ENCODE data around the gene FLT1. TPM values are rescaled to one million over a fixed set of nuclear protein-coding genes. Genes with fewer than 3 reads are reported as not detected.

Gene FLT1
- polyA plus RNA-seq, 2 donors, result 1.2 to 2.1 TPM

- peaks cover 0 to 2% of the 10 kb centered on the region in 2 donors for H3K27me3 ChIP-seq (ENCODE audit: control insufficient read depth in 1 of 2, insufficient read depth in 2 of 2, low read length in 2 of 2)
- WGBS, 2 donors, result 6 to 28% methylated on average over 1 of the region's 1 CpG
- H3K36me3 ChIP-seq (ENCODE audit: control insufficient read depth in 2 of 2, insufficient read depth in 2 of 2, low read length in 1 of 2), result no peaks in the 10 kb centered on the region
- H3K4me3 ChIP-seq (ENCODE audit: low read depth in 1 of 2, low read length in 2 of 2), result no peak overlapping the region
- H3K9me3 ChIP-seq (ENCODE audit: control insufficient read depth in 2 of 2, insufficient read depth in 1 of 2, low read depth in 1 of 2, low read length in 1 of 2), result no peaks in the 10 kb centered on the region
- H3K4me1 ChIP-seq (ENCODE audit: control insufficient read depth in 2 of 2, insufficient read depth in 2 of 2, low read length in 1 of 2), result no peaks in the 10 kb centered on the region
- H3K27ac ChIP-seq (ENCODE audit: low read depth in 2 of 2, low read length in 1 of 2), result no peak overlapping the region
Measured at GRCh38 chr13:28425793-28426192, 69.1 kb downstream of the FLT1 start.

GRCh38 chr13:28424541-28424940, 70.4 kb downstream of the FLT1 start:
- WGBS, 2 donors, result 91% methylated on average over 4 of the region's 4 CpGs
- Histone ChIP-seq H3K27me3 (ENCODE audit: control insufficient read depth in 1 of 2, insufficient read depth in 2 of 2, low read length in 2 of 2) (no peaks in the 10 kb centered on the region), H3K36me3 (ENCODE audit: control insufficient read depth in 2 of 2, insufficient read depth in 2 of 2, low read length in 1 of 2) (no peaks in the 10 kb centered on the region)

GRCh38 chr13:28423010-28423409, 71.9 kb downstream of the FLT1 start:
- H3K27ac ChIP-seq (ENCODE audit: low read depth in 2 of 2, low read length in 1 of 2), result no peak overlapping the region
- H3K27me3 ChIP-seq (ENCODE audit: control insufficient read depth in 1 of 2, insufficient read depth in 2 of 2, low read length in 2 of 2), result no peaks in the 10 kb centered on the region
- no peaks in the 10 kb centered on the region for H3K9me3 ChIP-seq (ENCODE audit: control insufficient read depth in 2 of 2, insufficient read depth in 1 of 2, low read depth in 1 of 2, low read length in 1 of 2)
- no peak overlapping the region for H3K4me3 ChIP-seq (ENCODE audit: low read depth in 1 of 2, low read length in 2 of 2)
- no peaks in the 10 kb centered on the region for H3K4me1 ChIP-seq (ENCODE audit: control insufficient read depth in 2 of 2, insufficient read depth in 2 of 2, low read length in 1 of 2)
- no peaks in the 10 kb centered on the region for H3K36me3 ChIP-seq (ENCODE audit: control insufficient read depth in 2 of 2, insufficient read depth in 2 of 2, low read length in 1 of 2)
- 68 to 73% methylated on average over 5 of the region's 5 CpGs for WGBS, 2 donors

More at GRCh38 chr13:28424541-28424940, 70.4 kb downstream of the FLT1 start:
- H3K4me1 ChIP-seq (ENCODE audit: control insufficient read depth in 2 of 2, insufficient read depth in 2 of 2, low read length in 1 of 2), result no peaks in the 10 kb centered on the region
- H3K27ac ChIP-seq (ENCODE audit: low read depth in 2 of 2, low read length in 1 of 2), result no peak overlapping the region
- no peaks in the 10 kb centered on the region for H3K9me3 ChIP-seq (ENCODE audit: control insufficient read depth in 2 of 2, insufficient read depth in 1 of 2, low read depth in 1 of 2, low read length in 1 of 2)
- H3K4me3 ChIP-seq (ENCODE audit: low read depth in 1 of 2, low read length in 2 of 2), result no peak overlapping the region

GRCh38 chr13:28421676-28422410, 73.1 kb downstream of the FLT1 start:
- no peaks in the 10 kb centered on the region for H3K27me3 ChIP-seq (ENCODE audit: control insufficient read depth in 1 of 2, insufficient read depth in 2 of 2, low read length in 2 of 2)
- no peak overlapping the region for H3K4me3 ChIP-seq (ENCODE audit: low read depth in 1 of 2, low read length in 2 of 2)
- no peaks in the 10 kb centered on the region for H3K36me3 ChIP-seq (ENCODE audit: control insufficient read depth in 2 of 2, insufficient read depth in 2 of 2, low read length in 1 of 2)
- no peaks in the 10 kb centered on the region for H3K4me1 ChIP-seq (ENCODE audit: control insufficient read depth in 2 of 2, insufficient read depth in 2 of 2, low read length in 1 of 2)
- H3K9me3 ChIP-seq (ENCODE audit: control insufficient read depth in 2 of 2, insufficient read depth in 1 of 2, low read depth in 1 of 2, low read length in 1 of 2), result no peaks in the 10 kb centered on the region
- WGBS, 2 donors, result 49 to 53% methylated on average over 7 of the region's 7 CpGs
- H3K27ac ChIP-seq (ENCODE audit: low read depth in 2 of 2, low read length in 1 of 2), result no peak overlapping the region

- Histone ChIP-seq H3K4me1 (ENCODE audit: control insufficient read depth in 2 of 2, insufficient read depth in 2 of 2, low read length in 1 of 2) (no peaks in the 10 kb centered on the region), H3K27ac (ENCODE audit: low read depth in 2 of 2, low read length in 1 of 2) (no peak overlapping the region), H3K27me3 (ENCODE audit: control insufficient read depth in 1 of 2, insufficient read depth in 2 of 2, low read length in 2 of 2) (no peaks in the 10 kb centered on the region), H3K4me3 (ENCODE audit: low read depth in 1 of 2, low read length in 2 of 2) (no peak overlapping the region), H3K9me3 (ENCODE audit: control insufficient read depth in 2 of 2, insufficient read depth in 1 of 2, low read depth in 1 of 2, low read length in 1 of 2) (no peaks in the 10 kb centered on the region), H3K36me3 (ENCODE audit: control insufficient read depth in 2 of 2, insufficient read depth in 2 of 2, low read length in 1 of 2) (no peaks in the 10 kb centered on the region)
- 75 to 79% methylated on average over 4 of the region's 4 CpGs for WGBS, 2 donors
Measured at GRCh38 chr13:28420704-28421103, 74.2 kb downstream of the FLT1 start.

- no peaks in the 10 kb centered on the region for H3K9me3 ChIP-seq (ENCODE audit: control insufficient read depth in 2 of 2, insufficient read depth in 1 of 2, low read depth in 1 of 2, low read length in 1 of 2)
- 50 to 53% methylated on average over 3 of the region's 3 CpGs for WGBS, 2 donors
- H3K4me3 ChIP-seq (ENCODE audit: low read depth in 1 of 2, low read length in 2 of 2), result no peak overlapping the region
- no peaks in the 10 kb centered on the region for H3K27me3 ChIP-seq (ENCODE audit: control insufficient read depth in 1 of 2, insufficient read depth in 2 of 2, low read length in 2 of 2)
- no peaks in the 10 kb centered on the region for H3K36me3 ChIP-seq (ENCODE audit: control insufficient read depth in 2 of 2, insufficient read depth in 2 of 2, low read length in 1 of 2)
- H3K27ac ChIP-seq (ENCODE audit: low read depth in 2 of 2, low read length in 1 of 2), result no peak overlapping the region
- no peaks in the 10 kb centered on the region for H3K4me1 ChIP-seq (ENCODE audit: control insufficient read depth in 2 of 2, insufficient read depth in 2 of 2, low read length in 1 of 2)
Measured at GRCh38 chr13:28415994-28416421, 78.9 kb downstream of the FLT1 start.

GRCh38 chr13:28413999-28414398, 80.9 kb downstream of the FLT1 start:
- Histone ChIP-seq H3K36me3 (ENCODE audit: control insufficient read depth in 2 of 2, insufficient read depth in 2 of 2, low read length in 1 of 2) (no peaks in the 10 kb centered on the region), H3K4me3 (ENCODE audit: low read depth in 1 of 2, low read length in 2 of 2) (no peak overlapping the region), H3K27me3 (ENCODE audit: control insufficient read depth in 1 of 2, insufficient read depth in 2 of 2, low read length in 2 of 2) (no peaks in the 10 kb centered on the region), H3K27ac (ENCODE audit: low read depth in 2 of 2, low read length in 1 of 2) (no peak overlapping the region), H3K9me3 (ENCODE audit: control insufficient read depth in 2 of 2, insufficient read depth in 1 of 2, low read depth in 1 of 2, low read length in 1 of 2) (no peaks in the 10 kb centered on the region), H3K4me1 (ENCODE audit: control insufficient read depth in 2 of 2, insufficient read depth in 2 of 2, low read length in 1 of 2) (no peaks in the 10 kb centered on the region)
- WGBS, 2 donors, result 96% methylated on average over 4 of the region's 4 CpGs

- Histone ChIP-seq H3K36me3 (ENCODE audit: control insufficient read depth in 2 of 2, insufficient read depth in 2 of 2, low read length in 1 of 2) (no peaks in the 10 kb centered on the region), H3K27me3 (ENCODE audit: control insufficient read depth in 1 of 2, insufficient read depth in 2 of 2, low read length in 2 of 2) (peaks cover 0 to 4% of the 10 kb centered on the region in 2 donors), H3K4me3 (ENCODE audit: low read depth in 1 of 2, low read length in 2 of 2) (no peak overlapping the region), H3K9me3 (ENCODE audit: control insufficient read depth in 2 of 2, insufficient read depth in 1 of 2, low read depth in 1 of 2, low read length in 1 of 2) (no peaks in the 10 kb centered on the region), H3K27ac (ENCODE audit: low read depth in 2 of 2, low read length in 1 of 2) (peak overlapping the region in 1 of 2 donors; percentile 27), H3K4me1 (ENCODE audit: control insufficient read depth in 2 of 2, insufficient read depth in 2 of 2, low read length in 1 of 2) (no peaks in the 10 kb centered on the region)
- 65 to 66% methylated on average over 8 of the region's 8 CpGs for WGBS, 2 donors
Measured at GRCh38 chr13:28412981-28413380, 81.9 kb downstream of the FLT1 start.

- 20 to 22% methylated on average over 5 of the region's 5 CpGs for WGBS, 2 donors
- Histone ChIP-seq H3K27ac (ENCODE audit: low read depth in 2 of 2, low read length in 1 of 2) (no peak overlapping the region), H3K36me3 (ENCODE audit: control insufficient read depth in 2 of 2, insufficient read depth in 2 of 2, low read length in 1 of 2) (no peaks in the 10 kb centered on the region), H3K27me3 (ENCODE audit: control insufficient read depth in 1 of 2, insufficient read depth in 2 of 2, low read length in 2 of 2) (peaks cover 0 to 5% of the 10 kb centered on the region in 2 donors), H3K4me3 (ENCODE audit: low read depth in 1 of 2, low read length in 2 of 2) (no peak overlapping the region), H3K4me1 (ENCODE audit: control insufficient read depth in 2 of 2, insufficient read depth in 2 of 2, low read length in 1 of 2) (no peaks in the 10 kb centered on the region), H3K9me3 (ENCODE audit: control insufficient read depth in 2 of 2, insufficient read depth in 1 of 2, low read depth in 1 of 2, low read length in 1 of 2) (no peaks in the 10 kb centered on the region)
Measured at GRCh38 chr13:28411831-28412353, 83.0 kb downstream of the FLT1 start.

GRCh38 chr13:28410096-28410495, 84.8 kb downstream of the FLT1 start:
- Histone ChIP-seq H3K36me3 (ENCODE audit: control insufficient read depth in 2 of 2, insufficient read depth in 2 of 2, low read length in 1 of 2) (no peaks in the 10 kb centered on the region), H3K4me1 (ENCODE audit: control insufficient read depth in 2 of 2, insufficient read depth in 2 of 2, low read length in 1 of 2) (no peaks in the 10 kb centered on the region), H3K9me3 (ENCODE audit: control insufficient read depth in 2 of 2, insufficient read depth in 1 of 2, low read depth in 1 of 2, low read length in 1 of 2) (no peaks in the 10 kb centered on the region), H3K27me3 (ENCODE audit: control insufficient read depth in 1 of 2, insufficient read depth in 2 of 2, low read length in 2 of 2) (peaks cover 0 to 8% of the 10 kb centered on the region in 2 donors), H3K27ac (ENCODE audit: low read depth in 2 of 2, low read length in 1 of 2) (no peak overlapping the region), H3K4me3 (ENCODE audit: low read depth in 1 of 2, low read length in 2 of 2) (no peak overlapping the region)
- 28 to 35% methylated on average over 2 of the region's 2 CpGs for WGBS, 2 donors
